Stimulated activated naive CD4-positive, alpha-beta T cell (primary cell): Measurements from ENCODE around the gene PCF11.
"Not testable (repeated sequence)": the region's sequence is repeated elsewhere in the genome, so short reads cannot be mapped to it uniquely, and the experiment has no call there.

Experiments
- DNase-seq, 6 experiments: peaks; one replicate each; lab custom pipeline; 2025; lab: John Stamatoyannopoulos, UW

PCF11 gene

GRCh38 chr11:83193315-83194280 lies 36.7 kb downstream of the PCF11 start, which contains the start of gene ANKRD42:
Gene ANKRD42, plus strand, starts transcription at chr11:83193712. Its CDS starts 959 bp downstream, at chr11:83194671.
- DNase-seq: peak; percentile 76 to 89 (median 82)

DNA sequence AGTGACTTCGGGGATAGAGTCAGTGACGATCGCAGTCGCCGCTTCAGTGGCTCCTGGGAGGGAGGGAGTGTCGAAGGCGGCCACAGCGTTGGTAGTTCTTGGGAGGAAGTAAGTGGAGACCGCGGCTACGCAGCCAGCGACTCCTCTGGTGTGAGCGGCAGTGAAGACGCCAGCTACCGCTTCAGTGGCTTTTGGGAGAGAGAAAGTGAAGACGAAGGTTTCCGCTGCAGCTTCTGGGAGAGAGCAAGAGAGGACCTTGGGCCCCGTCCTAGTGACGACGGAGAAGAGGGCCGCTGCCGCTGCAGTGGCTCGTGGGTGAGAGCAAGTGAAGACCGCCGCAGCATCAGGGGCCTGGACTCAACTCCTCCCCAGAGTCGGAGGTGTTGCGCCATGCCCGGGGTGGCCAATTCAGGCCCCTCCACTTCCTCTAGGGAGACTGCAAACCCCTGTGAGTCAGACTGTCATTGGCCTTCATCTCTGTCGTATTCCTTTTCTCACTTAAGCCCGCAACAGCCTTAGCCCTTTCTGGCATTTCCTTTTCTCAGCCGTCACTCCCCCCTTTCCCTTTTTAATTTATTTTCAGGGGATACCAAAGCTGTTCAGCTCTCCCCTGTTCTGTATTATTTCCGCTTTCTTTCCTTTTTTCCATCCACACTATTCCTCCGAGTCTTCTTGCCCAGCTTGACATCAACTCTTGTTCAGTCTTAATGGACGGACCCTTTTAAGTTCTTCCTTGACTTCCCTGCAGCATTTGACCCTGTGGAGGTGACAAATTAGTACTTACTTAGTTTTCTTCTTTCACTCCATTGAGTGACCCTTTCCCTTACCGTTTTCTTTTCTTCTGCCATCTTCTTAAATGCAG lies 37.6 kb downstream of the PCF11 start:
- DNase-seq: peak; percentile 39 to 72 (median 56)

- DNase-seq: no peak
Observed at GRCh38 chr11:83195143-83195466, 38.2 kb downstream of the PCF11 start.

GRCh38 chr11:83195649-83196048 lies 38.7 kb downstream of the PCF11 start:
- no peak for DNase-seq

- DNase-seq: no peak
Observed at GRCh38 chr11:83200035-83200434, 43.1 kb downstream of the PCF11 start.

DNA sequence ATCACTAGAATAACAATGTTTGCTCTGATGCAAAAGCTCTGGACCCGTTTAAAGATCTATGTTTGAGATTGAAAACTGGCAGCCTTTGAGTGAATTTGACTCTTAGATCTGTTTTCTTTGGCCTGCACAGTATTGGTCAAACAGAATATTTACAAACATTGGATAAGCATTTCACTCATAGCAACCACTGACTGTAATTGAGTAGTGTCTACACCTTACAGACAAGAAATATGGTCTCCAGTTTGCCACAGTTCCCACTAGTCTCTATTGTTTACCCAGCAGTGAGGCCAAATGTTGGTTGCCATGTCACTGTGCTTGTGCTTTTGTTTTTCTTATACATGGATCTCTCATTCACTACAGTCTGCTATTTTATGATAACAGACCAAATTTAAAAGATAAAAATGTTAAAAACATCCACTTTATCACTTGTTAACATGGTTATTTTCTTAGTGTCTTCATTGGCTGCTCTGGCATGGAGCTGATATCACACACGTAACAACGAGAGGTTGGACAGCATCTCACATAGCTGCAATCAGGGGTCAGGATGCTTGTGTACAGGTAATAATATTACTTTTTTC lies 48.8 kb downstream of the PCF11 start:
- no peak for DNase-seq

GRCh38 chr11:83206221-83206620 lies 49.3 kb downstream of the PCF11 start:
- DNase-seq: no peak

GRCh38 chr11:83206771-83207382 lies 49.9 kb downstream of the PCF11 start:
- DNase-seq: not testable (repeated sequence)

DNA sequence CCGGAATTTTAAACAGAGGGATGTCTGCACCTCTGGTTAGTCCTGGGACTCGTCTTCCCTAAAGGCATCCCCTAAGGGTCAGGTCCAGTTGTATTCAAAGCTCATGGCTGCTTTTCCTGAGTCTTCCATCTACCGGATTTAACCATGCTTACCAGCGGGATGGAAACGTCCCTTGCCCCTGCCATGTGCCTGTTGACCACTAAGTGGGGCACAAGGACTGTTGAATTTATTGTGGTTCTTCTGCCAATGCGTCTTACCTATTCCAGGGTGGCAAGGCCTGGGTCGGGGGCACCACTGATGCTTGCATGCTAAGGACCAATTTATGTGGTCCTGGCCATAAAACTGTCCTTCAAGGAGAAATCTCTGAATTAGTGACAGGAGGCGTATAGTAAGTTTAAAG lies 62.2 kb downstream of the PCF11 start:
- DNase-seq: no peak

DNA sequence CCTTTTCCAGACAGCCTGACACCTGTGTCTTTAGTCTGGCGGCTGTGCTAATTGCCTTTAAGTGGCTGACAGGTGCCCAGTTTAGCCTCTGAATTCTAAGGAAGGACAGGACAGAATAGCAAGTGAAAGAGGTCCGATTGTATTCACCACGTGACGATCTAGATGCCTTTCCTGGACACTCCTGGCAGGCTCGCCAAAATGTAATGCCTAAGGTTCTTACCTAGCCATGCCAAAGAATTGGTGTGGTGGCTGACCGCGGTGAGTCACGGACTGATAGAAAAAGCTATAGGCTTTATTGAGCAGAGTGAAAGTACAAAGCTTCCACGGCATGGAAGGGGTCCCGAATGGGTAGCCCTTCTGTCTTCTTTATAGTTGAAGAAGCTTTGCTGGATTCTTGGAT lies 63.3 kb downstream of the PCF11 start:
- no peak for DNase-seq

GRCh38 chr11:83221694-83222093 lies 64.8 kb downstream of the PCF11 start:
- DNase-seq: no peak

- no peak for DNase-seq
Observed at GRCh38 chr11:83222499-83222898, 65.6 kb downstream of the PCF11 start.

- DNase-seq: no peak
Observed at GRCh38 chr11:83223457-83223856, 66.5 kb downstream of the PCF11 start.

DNA sequence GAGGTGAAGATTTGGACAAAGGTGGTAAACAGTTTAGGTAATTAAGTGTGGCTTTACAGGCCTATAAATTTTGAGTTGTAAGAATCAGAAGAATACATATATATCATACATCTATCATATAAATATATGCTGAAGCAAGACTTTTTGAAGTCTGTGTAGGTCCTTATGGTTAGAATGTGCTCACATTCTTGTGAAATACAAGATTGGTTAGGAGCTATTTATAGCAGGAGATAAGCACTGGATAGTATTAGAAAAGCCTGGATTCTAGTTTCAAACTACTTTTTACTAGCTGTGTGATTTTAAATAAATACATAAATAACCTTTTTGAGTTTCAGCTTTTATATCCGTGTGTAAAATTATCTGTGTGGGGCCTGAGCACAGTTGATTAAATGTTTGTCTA lies 78.9 kb downstream of the PCF11 start:
- DNase-seq: no peak
